ENCODE results near the gene POU3F1. TPM values are rescaled to one million over a fixed set of nuclear protein-coding genes. Genes with fewer than 3 reads are reported as not detected.

POU3F1 gene
- total RNA-seq, 1 donor from 2014 or later, result not detected

- DNase-seq (ENCODE audit: extremely low spot score in 2 of 2), result no peak
- H3K27ac ChIP-seq, result no peak overlapping the region
- H3K4me3 ChIP-seq, result no peak overlapping the region
- peaks cover 14% of the 10 kb centered on the region for H3K27me3 ChIP-seq
- peaks cover 17% of the 10 kb centered on the region for H3K4me1 ChIP-seq
- H3K36me3 ChIP-seq, result no peaks in the 10 kb centered on the region
- no peaks in the 10 kb centered on the region for H3K9me3 ChIP-seq
- no peak for TF ChIP-seq POLR2AphosphoS5 (IDR thresholded peaks at IDR 0.05; ENCODE audit: insufficient read depth in 1 of 2, low read depth in 1 of 2)
- no peak for TF ChIP-seq CTCF (IDR thresholded peaks at IDR 0.05)
- TF ChIP-seq POLR2A (IDR thresholded peaks at IDR 0.05), result no peak
- intact Hi-C loops (cut with DNase I), result no loop called here
Observed at GRCh38 chr1:38041936-38042834, 4.4 kb downstream of the POU3F1 start.

- Histone ChIP-seq H3K4me1 (peaks cover 5% of the 10 kb centered on the region), H3K9me3 (no peaks in the 10 kb centered on the region), H3K27ac (no peak overlapping the region), H3K36me3 (no peaks in the 10 kb centered on the region), H3K4me3 (no peak overlapping the region), H3K27me3 (peaks cover 4% of the 10 kb centered on the region)
- intact Hi-C loops (cut with DNase I), result loop anchor here (5.0 kb wide), 1 partner anchor 793 kb away; no protein-coding TSS in a partner anchor
- TF ChIP-seq CTCF (IDR thresholded peaks at IDR 0.05), result no peak
- TF ChIP-seq POLR2A (IDR thresholded peaks at IDR 0.05), result no peak
- TF ChIP-seq POLR2AphosphoS5 (IDR thresholded peaks at IDR 0.05; ENCODE audit: insufficient read depth in 1 of 2, low read depth in 1 of 2), result no peak
- DNase-seq (ENCODE audit: extremely low spot score in 2 of 2), result no peak
Observed at GRCh38 chr1:38039331-38040088, 7.1 kb downstream of the POU3F1 start.

DNA sequence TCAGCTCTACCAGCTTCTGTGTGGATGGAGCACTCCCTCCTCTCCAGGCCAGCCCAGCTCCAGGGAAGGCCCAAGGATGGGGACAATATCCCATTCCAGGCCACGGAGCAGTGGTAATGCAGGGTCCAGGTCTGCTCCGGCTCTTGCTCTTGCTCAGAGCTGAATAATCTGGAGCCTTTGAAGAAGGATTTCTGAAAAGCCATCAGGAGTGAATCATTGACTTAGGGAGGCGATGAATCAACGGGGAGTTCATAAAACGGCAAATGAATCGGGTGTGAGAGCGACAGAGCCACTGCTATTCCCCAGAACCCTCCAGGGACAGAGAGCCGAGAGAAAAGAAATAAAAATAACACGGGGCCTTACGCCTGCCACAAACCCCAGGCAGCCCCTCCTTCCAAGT is 7.7 kb downstream of the POU3F1 start:
- intact Hi-C loops (cut with DNase I), result loop anchor here (5.0 kb wide), 1 partner anchor 793 kb away; no protein-coding TSS in a partner anchor
- no peak for DNase-seq (ENCODE audit: extremely low spot score in 2 of 2)
- H3K27me3 ChIP-seq, result no peaks in the 10 kb centered on the region
- no peak overlapping the region for H3K27ac ChIP-seq
- no peak overlapping the region for H3K4me3 ChIP-seq
- no peaks in the 10 kb centered on the region for H3K9me3 ChIP-seq
- H3K36me3 ChIP-seq, result no peaks in the 10 kb centered on the region
- no peak for TF ChIP-seq CTCF (IDR thresholded peaks at IDR 0.05)
- no peak for TF ChIP-seq POLR2AphosphoS5 (IDR thresholded peaks at IDR 0.05; ENCODE audit: insufficient read depth in 1 of 2, low read depth in 1 of 2)
- no peak for TF ChIP-seq POLR2A (IDR thresholded peaks at IDR 0.05)
- H3K4me1 ChIP-seq, result no peaks in the 10 kb centered on the region

DNA sequence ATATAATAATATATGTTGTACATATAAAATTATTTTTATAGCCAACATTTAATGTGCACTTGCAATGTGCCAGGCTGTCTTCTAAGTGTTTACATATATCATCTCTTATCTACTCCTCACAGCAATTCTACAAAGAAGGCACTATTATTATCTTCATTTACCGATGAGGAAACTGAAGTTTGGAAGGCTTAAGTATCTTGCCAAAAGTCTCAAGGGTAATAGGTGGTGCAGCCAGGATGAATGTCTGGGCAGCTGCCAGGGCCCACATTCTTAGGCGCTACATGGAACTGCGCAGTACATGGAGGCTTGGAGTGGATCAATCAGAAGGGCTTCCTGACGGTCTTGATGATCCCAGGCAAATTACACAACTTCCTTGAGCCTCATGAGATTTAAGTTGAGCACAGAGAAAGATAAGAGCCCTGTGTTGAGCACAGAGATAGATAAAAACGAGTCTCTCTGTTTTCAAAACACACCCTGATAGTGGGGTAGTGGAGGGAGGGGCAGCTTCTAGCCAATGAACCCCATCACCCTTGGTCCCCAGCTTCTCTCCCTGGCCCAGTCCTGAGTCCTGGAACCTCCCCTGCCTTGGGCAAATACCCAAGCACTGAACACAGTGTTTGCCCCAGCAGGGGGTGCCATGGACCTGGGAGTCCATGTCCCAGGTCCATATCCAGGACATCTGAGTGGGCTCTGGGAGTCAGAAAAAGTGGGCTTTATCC is 9.2 kb downstream of the POU3F1 start:
- intact Hi-C loops (cut with DNase I), result loop anchor here (5.0 kb wide), 1 partner anchor 795 kb away; no protein-coding TSS in a partner anchor
- no peak for TF ChIP-seq POLR2A (IDR thresholded peaks at IDR 0.05)
- no peak for TF ChIP-seq CTCF (IDR thresholded peaks at IDR 0.05)
- no peak for TF ChIP-seq POLR2AphosphoS5 (IDR thresholded peaks at IDR 0.05; ENCODE audit: insufficient read depth in 1 of 2, low read depth in 1 of 2)

More for the DNA sequence above, 9.2 kb downstream of the POU3F1 start:
- Histone ChIP-seq H3K4me3 (no peak overlapping the region), H3K36me3 (no peaks in the 10 kb centered on the region), H3K27me3 (no peaks in the 10 kb centered on the region), H3K4me1 (no peaks in the 10 kb centered on the region), H3K27ac (no peak overlapping the region), H3K9me3 (no peaks in the 10 kb centered on the region)
- DNase-seq (ENCODE audit: extremely low spot score in 2 of 2), result no peak

Data from vagina (tissue), 2 donors.